GM19193 (cell line): ENCODE results near the gene RITA1.

Experiments
- POLR2A ChIP-seq: IDR thresholded peaks from 4 replicates; pipeline ENCODE4 v1.6.1; 2011; ENCODE audit not compliant: insufficient read depth, insufficient read length; ENCODE audit errors: extremely low read depth

Gene RITA1

DNA sequence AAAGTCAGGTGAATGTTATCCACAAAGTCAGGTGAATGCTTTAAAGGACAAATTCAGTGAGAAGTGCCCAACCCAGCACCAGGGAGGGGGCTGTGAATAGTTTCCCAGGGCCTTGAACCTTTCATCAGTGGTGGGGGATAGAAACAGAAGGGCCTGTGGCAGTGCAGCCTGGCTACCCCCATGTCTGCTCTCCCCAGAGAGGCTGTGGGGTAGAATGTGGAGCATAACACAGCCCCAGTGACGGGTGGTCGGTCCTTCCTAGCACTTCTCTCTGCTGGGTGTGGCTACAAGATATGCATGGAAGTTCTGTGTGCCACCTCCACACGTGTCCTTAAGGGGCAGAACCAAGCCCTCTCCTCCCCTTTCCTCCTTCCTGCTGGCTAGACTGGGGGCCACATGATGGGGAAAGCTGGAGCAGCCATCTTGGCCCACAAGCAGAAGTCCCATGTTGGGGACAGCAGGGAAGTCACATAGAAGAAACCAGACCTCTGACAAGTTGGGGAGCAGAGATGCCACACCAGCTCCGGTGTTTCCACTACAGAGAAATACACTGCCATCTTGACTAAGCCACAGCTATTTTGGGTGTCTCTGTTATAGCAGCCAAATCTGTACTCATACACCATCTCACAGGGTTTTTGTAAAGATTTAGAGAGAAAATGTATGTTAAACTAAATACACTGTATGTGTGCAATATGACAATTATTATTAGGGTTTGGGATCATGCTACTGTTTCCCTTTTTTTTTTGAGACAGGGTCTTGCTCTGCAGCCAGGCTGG lies 17.0 kb downstream of the RITA1 start:
- TF ChIP-seq POLR2A = no peak

DNA sequence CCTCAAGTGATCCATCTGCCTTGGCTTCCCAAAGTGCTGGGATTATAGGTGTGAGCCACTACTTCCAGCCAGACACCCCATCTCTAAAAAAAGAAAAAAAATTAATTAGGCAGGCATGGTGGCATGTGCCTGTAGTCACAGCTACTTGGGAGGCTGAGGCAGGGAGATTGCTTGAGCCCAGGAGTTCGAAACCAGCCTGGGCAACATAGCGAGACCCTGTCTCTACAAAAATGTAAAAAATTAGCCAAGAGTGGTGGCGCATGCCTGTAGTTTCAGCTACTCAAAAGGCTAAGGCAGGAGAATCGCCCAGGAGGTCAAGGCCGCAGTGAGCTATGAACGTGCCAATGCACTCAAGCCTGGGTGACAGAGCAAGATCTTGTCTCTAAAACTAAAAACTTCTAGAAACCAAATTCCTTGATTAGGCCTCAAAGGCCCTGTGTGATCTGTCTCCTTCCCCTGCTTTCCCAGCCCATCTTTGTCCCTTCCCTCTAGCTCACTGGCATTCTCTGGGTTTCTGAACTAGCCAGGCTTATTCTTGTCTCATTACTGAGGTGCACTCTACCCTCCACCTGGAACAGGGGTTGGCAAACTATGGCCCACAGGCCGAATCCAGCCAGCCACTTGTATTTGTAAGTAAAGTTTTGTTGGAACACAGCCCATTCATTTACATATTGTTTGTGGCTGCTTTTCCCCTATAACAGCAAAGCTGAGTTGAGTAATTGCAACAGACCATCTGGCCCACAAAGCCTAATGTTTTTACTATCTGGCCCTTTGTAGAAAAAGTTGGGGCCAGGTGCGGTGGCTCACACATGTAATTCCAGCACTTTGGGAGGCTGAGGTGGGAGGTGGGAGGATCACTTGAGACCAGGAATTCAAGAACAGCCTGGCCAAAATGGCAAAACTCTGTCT lies 18.6 kb downstream of the RITA1 start:
- TF ChIP-seq POLR2A = no peak

DNA sequence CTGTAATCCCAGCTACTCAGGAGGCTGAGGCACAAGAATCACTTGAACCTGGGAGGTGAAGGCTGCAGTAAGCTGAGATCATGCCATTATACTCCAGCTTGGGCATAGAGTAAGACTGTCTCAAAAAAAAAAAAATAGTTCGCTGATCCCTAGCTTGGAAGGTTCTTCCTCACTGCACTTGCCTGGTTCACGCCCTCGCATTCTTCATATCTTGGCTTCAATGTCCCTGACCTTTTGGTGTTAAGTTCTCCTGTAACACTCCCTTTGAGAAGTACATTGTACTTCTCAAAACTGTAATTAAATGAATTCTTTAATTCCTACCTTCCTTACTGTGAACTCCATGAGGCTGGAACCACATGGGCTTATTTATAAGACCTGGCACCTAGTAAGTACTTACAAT lies 19.3 kb downstream of the RITA1 start:
- no peak for TF ChIP-seq POLR2A

DNA sequence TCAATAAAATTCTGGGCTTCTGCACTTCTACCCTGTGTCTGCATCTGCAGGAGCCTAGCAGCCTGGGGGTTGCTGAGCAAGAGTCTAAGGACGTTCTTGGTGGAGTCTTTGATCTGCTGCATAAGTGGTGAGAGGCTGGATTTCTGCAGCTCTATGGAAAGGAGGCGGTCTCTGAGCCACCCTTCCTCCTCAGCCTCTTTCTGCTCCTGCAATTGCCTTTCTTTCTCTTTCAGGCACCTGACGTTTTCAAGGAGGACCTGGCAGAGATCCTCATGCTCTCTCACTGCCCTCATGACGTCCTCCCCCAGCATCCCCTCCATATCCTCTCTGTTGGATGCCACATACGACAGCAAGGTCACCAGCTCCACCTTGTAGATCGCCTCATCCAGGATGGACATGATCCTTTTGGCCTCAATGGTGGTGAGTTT lies 22.1 kb downstream of the RITA1 start:
- TF ChIP-seq POLR2A = no peak

DNA sequence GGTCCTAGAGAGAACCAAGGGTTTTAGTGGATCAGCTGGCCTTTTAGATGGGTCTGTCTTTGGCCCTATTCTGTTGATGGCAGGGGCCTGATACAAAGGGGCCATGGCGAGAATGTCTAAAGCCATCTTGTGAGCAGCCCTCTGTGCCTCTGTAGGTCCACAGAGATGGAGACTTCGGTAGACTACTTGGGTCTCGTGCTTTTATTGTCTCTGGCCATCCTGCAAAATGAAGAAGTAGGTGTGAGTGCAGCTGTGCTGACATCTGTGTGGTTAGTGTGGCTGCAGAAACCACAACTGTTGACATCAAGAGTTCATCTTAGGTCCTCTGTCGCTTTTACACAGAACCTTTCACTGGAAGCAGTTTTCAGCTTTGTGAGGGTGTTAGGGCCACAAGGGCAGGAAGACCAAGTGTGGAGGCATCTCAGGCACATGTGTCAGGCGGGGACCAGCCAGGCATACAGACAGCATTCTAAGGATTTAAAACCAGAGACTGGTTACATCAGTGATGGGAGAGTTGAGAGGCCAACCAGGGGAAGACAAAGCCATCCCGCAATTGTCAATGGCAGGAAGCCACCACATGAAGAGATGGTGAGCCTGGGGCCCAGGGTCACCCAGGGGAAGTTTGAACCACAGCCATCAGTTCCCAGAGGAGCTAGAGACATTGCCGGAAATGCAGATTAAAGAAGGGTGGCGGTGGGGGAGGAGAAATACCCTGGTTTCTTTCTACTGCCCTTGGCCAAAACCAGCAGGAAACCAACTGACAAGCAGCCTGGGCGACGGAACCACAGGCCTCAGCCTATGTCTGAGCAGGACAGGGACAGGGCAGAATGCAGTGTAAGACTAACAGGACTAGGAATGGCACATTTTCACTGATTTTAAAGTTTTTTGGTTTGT lies 22.8 kb downstream of the RITA1 start:
- peak; percentile 51 for TF ChIP-seq POLR2A

DNA sequence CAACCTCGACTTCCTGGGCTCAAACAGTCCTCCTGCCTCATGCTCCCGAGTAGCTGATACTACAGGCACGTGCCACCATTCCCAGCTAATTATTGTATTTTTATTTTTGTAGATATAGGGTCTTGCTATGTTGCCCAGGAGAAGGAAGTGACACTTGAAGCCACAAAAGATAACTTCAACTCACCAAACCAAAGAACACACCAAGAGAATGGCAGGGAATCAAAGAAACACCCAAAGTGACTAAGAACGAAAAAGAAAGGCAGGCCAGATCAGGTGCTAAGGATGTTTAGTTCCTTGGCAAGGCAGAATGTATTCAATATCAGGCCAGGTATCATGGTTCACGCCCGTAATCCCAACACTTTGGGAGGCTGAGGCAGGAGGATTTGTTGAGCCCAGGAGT lies 25.6 kb downstream of the RITA1 start:
- no peak for TF ChIP-seq POLR2A

DNA sequence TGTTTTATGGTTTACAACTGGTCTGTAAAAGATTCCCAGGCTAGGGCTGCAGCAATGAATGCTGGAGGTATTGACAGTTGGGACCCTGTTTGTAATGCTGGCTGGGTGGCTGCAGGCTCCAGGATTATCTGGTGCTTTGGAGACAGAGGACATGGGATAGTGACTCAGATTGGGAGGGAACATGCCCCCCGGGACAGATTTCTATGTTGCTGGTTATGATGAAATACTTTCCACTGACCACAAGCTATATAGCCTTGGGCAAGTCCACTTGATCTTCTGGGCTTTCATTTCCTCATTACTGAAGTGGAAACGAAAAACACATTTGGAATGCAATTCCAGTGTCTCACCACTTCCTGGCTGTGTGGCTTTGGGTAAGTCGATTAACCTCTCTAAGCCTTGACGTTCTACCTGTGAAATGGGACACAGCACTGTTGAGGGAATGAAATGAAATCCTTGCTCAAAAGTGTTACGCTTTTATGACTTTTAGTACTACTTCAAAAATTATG lies 29.4 kb downstream of the RITA1 start:
- TF ChIP-seq POLR2A = no peak

DNA sequence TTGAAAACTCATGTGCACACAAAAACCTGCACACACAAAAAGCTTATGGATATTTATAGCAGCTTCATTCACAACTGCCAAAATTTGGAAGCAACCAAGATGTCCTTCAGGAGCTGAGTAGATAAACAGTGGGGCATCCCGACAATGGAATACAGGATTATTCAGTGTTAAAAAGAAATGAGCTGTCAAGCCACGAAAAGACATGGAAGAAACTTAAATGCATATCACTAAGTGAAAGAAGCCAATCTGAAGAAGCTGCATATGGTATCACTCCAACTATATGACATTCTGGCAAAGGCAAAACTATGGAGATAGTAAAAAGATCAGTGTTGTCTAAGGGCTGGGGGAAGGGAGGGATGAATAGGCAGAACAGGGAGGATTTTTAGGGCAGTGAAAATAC lies 30.5 kb downstream of the RITA1 start:
- TF ChIP-seq POLR2A = no peak

DNA sequence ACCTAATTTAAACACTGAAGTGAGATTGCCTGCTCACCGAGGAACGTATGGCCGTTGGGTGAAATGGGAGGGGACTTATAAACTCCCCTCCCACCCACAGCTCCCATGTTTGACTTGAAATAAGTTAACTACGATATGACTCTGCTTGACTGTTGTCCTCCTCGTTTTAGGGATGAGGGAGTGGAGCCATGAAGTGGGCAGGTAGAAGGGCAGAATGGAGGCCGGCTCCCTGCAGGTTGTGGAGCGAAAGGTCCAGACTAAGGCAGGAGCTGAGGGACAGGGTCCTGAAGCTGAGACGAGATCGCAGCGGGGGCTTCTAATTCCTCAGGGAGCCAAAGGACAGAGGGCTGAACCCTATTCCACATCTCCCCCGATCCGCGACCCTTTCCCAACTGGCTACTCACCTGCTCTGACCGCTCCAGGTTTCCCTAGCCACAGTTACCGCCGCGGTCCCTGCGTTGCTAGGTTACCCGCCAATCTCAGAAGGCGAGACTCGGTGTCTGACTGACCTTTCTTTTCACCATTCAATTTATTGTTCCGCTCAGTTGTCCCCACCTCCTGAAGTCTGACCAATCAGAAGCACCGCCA lies 35.2 kb downstream of the RITA1 start:
- no peak for TF ChIP-seq POLR2A

DNA sequence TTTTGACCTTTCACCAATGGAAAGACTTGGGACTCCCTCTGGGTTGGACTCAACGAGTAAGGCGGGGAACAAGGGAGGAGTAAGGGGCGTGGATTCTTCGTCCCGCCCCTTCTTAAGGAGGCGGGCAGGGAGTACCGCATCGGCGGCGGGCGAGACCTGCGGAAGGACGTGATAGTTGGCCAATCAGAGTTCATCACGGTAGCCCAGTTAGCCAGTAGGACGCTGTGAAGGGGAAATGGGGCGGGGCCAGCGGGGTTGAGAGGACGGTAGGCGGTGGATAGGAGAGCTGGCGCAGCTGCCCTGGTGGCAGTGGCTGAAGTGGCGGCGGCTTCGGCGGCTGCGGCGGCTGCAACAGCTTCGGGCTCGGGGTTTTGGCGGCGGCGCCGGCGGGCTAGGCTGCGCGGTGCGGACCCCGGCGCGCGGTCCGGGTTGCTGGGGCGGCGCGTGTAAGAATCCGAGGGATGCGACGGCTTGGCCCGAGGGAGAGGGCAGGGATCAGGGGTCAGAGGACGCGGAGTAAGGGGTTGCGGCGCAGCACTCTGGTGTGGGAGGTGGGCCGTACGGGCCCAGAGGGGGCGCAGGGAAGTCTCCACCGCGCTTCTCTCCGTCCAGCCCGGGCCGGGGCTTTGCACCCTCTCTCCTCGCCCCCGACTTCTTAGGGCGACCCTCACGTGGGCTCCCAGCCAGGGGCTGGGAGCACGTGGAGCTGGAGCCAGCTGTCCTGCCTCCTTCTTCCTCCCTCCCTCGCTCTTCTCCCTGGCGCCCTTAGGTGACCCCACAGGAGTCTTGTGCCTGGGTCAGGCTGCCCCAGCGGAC lies 35.9 kb downstream of the RITA1 start, which contains the start of gene TPCN1:
Gene TPCN1 (plus strand): TSS at position 284 of the 816 bp plus-strand sequence. CDS start 5,389 bp downstream, outside the sequence.
- peak; percentile 99 for TF ChIP-seq POLR2A

DNA sequence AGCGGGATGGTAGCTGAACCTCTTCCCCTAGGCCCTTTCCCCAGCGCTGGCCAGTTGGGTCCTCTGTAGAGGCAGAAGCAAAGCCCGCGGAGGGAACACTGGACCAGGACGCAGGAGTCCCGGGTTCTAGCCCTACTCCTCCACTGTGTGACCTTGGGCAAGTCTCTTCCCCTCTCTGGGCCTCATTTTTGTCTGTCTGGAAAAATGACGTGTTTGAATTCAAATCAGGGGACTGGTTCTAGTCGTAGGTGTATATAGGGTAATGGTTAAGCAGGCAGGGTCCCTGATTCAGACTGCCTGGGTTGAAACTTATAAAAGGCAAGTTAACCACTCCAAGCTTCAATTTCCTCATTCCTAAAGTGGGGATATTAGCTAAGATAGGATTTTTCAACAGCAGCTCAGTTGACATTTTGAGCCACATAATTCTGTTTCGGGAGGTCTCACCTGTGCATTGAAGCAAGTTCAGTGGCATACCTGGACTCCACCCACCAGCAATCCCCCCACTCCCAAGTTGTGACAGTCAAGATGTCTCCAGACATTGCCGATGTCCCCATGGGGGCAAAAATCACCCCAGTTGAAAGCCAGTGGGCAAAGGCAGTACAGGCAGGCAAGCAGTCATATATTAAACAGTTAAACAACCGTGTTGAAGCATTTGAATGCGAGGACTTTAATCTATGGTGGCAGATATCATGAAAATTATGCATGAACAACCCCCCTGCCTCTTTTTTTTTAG lies 36.6 kb downstream of the RITA1 start:
- TF ChIP-seq POLR2A = no peak

DNA sequence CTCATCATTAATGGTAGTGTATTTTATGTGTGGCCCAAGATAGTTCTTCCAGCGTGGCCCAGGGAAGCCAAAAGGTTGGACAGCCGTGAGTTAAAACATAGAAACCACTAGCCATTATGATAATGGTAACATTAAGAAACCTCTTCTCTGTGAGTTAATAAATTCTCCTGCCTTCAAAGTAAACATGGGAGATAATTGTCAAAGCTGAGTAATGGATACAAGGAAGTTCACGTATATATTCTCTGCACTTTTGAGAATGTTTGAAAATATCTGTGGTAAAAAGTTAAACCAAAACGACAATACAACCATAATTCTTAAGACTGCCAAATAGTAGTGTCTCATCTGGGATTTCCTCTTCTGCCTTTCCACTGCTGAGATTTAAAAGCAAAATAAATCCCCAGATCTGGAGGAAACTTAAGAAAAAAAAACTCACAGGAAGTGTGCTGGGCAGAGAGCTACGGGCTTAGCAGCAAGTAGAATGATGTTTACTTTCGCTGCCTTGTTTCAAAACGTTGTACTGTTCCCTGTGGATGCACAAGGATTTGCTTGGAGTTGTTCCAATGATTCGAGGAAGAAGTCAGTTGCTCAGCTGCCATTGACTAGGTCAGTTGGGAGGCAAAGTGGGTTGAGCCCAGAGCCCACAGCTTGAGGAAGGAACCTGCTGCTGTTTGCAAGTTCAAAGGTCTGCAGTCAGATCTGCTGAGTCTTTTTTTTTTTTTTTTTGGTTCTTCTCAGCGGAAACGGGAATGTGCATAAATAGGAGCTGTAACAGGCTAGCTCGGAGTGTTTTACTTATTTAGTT lies 37.4 kb downstream of the RITA1 start:
- TF ChIP-seq POLR2A = no peak
